Pons (tissue), 1 donor: ENCODE measurements around the gene ANO9.
"Not testable (repeated sequence)": the region's sequence is repeated elsewhere in the genome, so short reads cannot be mapped to it uniquely, and the experiment has no call there.

Experiments used
- DNase-seq: peaks from one replicate; pipeline ENCODE4 v3.0.0-alpha.2; 2016; ENCODE audit warnings: low spot score

Gene ANO9

DNA sequence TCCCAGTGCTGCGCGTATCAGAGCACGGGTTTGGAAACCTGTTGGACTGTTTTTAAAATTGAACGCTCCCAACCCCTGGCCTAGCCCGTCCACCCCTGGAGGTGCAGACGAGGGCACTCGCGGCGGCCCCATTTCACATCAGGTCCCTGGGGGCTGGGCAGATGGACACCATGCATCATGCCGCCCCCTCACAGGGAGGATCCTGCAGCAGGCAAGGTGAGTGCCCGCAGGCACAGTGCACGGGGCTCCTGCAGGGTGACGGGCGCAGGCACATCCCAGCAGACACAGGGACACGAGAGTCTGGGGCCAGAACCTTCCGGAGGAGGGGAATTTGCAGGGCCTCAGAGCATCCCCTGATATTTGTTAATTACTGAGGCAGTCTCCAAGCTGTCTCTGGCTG lies 7.3 kb downstream of the ANO9 start:
- DNase-seq = no peak

DNA sequence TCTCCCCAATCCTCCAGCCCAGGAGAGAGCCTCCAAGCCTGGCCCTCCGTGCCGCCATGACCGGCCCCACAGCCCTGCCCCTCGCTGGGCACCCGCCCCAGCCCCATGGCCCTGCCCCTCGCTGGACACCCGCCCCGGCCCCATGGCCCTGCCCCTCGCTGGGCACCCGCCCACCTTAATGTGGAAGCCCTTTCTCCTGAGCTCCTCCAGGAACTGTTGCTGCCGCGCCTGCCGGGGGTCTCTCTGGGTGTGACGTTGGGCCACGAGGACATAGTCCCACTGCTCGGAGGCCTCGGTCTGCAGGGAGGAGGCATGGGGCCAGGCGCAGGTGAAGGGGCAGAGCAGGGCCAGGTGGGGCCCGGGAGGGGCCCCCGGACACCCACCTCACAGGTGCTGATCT lies 8.2 kb downstream of the ANO9 start:
- DNase-seq = no peak

DNA sequence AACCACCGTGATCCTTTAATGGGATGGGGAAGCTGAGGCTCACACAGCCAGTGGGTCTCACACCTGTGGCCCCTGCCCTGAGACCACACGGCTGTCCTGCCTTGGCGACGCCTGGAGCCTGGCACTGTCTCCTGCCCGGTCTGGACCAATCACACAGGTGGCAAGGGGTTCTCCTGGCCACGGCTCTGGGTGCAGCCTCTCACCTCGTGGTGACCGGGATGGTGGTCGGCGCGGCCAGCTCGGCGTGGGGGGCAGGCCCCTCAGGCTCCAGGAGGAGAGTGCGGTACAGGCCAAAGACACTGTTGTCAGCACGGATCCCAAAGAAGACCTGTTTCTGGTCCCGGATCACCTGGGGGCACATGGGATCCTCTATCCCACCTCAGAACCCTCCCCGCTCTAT lies 8.7 kb downstream of the ANO9 start:
- no peak for DNase-seq

DNA sequence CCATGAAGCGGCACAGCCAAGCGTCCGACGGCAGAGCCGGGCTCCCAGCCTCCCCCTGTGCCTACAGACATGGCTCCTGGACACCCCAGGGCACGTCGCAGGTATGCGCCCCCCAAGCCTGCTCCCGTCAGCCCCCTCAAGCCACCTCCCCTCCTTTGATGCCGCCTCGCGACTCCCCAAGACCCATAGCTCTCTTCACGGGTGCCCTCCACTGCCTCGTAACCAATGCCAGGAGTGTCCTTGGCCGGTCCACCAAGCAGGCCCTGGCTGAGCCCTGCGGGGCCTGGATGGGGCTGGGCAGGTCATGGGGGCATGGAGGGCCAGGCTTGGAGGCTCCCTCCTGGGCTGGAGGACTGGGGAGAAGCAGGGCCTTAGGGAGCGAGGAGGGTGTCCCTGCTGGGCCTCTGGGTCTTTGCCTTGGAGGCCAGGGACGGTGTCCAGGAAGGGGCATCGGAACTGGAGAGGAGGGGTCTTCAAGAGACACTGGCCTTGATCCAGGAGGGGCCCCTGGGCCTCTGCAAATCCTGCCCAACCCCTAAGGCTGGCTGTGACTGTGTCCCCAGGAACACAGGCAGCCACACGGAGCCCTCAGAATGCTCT lies 9.2 kb downstream of the ANO9 start:
- DNase-seq = no peak

DNA sequence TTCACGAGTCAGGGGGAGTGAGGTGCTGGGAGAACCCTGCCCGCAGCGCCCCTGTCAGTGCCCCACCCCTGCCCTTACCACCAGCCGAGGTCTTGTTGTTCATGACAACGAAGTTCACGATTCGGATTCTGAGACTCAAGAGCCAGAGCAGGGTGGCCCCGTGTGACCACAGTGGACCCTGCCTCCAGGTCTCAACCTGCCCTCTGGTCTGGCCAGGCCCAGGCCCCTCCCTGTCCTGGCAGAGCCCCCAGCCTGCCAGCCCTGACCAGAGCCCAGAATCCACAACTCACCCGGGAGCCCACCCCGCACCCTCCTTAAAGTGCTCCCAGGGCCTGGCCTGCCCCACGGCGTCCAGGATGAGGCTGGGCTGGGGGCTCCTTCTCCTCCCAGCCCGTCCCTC lies 9.9 kb downstream of the ANO9 start:
- DNase-seq = no peak

DNA sequence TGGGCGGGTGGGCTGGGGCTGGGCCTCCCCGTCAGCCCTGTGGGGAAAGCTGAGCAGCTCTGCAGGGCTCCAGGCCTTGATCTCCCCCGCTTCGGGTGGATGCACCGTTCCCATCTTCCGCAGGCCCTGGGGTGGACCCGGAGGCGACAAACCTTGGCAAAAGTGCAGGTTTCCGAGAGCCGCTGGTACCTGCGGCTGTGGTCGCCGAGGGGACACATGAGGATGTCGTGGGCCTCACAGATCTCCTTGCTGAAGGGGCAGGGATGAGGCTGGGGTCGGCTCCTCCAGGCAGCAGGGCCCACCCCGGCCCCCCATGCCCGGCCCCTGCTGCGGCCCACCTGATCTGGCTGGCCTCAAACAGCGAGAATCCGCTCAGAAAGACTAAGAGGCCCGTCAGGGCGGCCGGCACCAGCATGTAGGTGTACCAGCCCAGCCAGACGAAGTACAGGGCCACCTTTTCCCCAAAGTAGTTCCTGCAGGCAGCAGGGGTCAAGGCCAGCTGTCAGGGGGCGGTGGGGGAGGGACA lies 11.8 kb downstream of the ANO9 start:
- no peak for DNase-seq

DNA sequence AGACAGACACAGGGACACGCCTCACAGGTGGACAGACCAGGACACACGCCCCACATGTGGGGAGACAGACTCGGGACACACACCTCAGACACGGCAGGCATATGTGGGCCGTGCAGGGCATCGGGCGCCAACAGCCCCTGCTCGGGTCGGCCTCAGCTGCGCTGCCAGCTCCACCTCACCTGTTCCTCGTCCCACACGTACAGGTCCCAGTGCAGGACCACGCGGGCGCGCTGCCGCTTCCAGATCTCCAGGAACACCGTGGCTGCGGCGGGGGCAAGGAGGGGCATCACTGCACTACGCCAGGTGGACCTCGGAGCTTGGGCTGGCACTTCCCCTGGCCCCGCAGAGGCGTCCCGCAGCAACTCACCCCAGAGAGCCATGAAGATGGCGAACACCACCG lies 12.4 kb downstream of the ANO9 start:
- DNase-seq = no peak

DNA sequence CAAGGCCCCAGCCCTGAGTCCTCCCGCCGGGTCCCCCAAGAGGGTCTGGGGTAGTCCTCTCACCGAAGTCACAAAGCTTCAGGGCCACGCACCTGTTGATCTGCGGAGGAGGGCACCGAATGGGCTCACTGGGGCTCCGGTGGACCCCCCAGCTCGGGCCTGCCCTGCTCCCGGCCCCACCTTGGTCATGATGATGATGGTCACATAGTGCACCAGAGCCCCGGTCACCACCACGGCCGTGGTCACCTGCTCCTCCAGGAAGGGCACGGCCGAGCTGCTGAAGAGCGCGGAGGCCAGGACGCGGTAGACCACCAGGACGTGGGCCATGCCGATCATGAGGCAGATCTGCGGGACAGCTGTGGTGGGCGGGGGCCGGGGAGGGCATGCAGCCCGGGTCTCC lies 13.5 kb downstream of the ANO9 start:
- no peak for DNase-seq

DNA sequence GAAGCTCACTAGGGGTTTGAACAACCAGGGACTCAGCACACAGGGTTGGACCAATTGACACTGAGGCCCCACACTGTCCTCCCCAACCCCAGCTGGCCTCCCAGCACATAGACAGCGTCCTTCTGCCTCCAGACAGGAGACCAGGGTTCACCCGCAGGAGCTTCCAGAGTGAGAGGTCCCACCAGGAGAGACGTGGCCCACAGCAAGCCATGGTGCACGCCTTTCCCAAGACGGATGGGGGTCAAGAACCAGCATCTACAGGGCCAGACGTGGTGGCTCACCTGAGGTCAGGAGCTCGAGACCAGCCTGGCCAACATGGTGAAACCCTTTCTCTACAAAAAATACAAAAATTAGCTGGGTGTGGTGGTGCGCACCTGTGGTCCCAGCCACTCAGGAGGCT lies 15.0 kb downstream of the ANO9 start:
- no peak for DNase-seq

DNA sequence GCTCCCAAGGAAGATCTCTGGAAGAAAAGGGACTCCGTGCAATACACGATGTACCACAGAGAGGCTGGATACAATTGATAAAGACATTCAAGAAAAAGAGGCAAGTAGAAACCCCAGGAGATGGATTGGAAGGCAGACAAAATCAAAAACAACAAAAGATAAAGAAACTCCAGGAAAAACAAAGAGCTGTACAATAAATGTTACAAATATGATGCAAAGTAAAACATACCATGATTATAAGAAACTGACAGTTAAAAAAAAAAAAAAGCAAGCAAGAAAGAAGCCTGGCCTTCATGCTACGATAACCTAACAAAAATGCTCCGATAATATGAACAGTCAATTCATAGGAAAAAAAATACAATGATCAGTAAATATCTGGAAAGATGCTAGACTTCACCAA lies 16.5 kb downstream of the ANO9 start:
- no peak for DNase-seq

DNA sequence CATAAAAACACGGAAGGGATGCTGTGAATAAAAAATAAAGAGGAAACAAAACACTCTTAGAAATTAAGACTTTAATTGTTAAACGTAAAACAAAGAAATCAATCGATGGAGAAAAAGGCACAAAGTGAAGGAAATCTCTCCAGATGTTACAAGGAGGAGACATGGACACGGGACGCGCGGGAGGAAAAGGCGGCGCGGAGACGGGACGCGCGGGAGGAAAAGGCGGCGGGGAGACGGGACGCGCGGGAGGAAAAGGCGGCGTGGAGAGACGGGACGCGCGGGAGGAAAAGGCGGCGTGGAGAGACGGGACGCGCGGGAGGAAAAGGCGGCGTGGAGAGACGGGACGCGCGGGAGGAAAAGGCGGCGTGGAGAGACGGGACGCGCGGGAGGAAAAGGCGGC lies 17.0 kb downstream of the ANO9 start:
- not testable (repeated sequence) for DNase-seq

DNA sequence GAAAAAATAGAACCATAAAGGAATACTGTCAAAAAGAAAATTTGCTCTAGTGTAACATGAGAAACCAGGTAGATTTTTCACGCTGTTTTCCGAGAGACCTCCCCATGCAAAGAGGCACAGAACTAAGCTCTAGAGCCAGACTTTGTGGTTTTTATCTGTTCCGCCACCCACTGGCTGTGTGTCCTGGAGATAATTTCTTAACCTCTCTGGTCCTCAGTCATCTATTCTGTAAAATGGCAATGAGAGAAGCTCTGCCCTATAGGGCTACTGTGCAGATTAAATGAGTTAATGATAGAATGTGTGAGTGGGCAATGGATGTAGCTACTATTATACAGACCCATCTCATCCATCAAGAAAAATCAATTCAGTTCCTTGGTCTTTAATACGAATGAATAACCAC lies 17.6 kb downstream of the ANO9 start:
- no peak for DNase-seq

DNA sequence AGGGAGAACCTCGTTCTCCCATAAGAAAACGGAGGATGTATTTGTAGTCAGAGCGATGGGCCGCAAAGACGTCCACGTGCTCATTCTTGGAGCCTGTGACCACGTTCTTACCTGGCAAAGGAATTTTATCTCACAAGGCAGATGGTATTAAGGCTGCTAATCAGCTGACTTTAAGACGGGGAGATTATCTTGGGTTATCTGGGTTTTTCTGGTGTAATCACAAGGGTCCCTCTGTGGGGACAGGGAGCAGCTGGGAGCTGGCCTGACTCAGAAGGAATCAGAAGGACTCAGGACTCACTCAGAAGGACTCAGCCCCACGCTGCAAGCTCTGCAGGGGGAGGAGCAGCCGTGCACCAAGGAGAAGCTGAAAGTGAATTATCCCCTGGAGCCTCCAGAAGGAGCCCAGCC lies 19.6 kb downstream of the ANO9 start:
- DNase-seq = no peak

DNA sequence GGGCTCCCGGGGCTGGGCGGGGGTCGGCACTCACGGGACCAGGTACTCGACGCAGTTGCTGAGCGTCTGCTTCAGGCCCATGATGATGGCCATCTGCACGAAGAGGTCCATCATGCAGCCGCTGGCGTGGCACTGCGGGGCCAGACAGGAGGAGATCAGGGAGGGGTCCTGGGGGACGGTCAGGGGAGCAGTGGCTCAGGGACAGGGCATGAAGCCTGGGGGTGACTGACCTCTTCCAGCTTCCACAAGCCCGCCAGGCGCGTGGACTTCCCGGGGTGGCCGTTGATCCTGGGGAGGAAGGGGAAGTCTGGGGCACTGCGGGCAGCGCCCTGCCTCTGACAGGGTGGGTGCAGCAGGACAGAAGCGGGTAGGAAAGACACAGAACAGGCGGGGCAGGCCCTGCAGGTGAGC lies 20.9 kb downstream of the ANO9 start:
- no peak for DNase-seq

DNA sequence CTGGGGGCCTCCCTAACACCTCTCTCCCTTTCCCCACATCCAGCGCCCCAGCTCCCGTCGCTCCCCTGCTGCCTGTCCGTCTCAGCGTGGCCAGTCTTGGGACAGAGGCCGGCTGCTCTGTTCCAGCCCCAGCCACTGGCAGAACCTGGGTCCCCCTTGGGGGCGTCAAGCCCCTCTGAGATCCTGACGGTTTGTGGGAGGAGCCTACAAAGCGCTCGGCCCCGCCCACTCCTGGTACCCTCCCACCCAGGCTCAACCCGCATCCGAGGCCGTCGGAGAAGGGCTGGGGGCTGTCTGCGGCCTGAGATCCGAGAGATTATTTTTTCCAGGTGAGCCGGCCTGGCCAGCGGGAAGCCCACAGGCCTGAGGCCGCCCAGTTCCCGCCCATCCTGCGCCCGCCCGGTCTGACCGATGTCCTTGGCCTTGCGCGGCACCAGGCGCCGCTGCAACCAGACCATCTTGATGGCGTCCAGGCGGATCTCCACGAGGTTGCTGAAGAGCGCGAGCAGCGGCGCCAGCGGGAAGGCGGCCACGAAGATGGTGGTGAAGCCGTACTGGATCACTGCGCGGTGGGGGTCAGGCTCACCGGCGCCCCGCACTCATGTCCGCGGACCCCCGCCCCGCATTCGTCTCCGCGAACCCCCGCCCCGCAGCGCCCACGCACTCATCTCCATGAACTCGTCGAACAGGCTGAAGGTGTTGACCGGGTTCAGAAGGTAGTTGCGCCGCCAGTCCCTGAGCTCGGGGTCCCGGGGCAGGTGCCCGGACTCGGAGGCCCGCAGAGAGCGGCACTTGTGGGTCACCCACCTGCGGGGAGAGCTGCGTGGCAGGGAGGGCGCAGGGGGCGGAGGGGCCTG lies 21.5 kb downstream of the ANO9 start:
- no peak for DNase-seq

DNA sequence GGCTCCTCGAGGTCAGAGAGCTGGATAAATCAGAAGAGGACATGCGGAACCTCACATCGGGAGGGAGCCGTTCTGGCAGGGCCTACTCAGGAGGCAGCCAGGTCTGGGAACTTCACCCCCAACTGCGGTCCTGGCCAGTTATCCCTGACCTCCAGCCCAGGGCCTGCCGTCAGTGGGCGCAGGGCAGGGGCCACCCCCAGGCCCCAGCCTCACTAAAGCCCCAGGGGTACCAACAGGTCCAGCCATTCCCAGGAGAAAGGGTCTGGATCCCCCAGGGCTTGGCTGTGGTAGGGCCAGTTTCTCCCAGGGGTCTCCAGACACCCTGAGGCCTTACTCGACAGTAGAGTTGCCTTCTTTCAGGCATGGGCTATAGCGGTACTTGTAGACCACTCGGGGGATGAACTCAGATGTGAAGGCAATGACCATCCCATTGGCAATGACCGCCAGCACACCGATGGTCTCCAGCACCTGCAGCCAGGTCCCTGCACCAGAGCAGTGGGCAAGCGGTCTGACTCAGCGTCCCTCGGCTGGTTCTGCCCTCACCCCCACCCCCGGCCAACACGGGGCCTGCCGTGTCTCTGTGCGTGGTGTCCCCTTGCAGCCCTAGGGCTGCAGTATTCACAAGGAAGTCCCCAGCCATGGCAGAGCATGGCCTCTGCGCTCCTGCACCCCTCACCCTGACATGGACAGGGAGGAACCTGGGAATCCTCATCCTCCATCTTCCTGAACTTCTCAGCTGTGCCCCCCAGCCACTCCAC lies 22.4 kb downstream of the ANO9 start:
- no peak for DNase-seq

DNA sequence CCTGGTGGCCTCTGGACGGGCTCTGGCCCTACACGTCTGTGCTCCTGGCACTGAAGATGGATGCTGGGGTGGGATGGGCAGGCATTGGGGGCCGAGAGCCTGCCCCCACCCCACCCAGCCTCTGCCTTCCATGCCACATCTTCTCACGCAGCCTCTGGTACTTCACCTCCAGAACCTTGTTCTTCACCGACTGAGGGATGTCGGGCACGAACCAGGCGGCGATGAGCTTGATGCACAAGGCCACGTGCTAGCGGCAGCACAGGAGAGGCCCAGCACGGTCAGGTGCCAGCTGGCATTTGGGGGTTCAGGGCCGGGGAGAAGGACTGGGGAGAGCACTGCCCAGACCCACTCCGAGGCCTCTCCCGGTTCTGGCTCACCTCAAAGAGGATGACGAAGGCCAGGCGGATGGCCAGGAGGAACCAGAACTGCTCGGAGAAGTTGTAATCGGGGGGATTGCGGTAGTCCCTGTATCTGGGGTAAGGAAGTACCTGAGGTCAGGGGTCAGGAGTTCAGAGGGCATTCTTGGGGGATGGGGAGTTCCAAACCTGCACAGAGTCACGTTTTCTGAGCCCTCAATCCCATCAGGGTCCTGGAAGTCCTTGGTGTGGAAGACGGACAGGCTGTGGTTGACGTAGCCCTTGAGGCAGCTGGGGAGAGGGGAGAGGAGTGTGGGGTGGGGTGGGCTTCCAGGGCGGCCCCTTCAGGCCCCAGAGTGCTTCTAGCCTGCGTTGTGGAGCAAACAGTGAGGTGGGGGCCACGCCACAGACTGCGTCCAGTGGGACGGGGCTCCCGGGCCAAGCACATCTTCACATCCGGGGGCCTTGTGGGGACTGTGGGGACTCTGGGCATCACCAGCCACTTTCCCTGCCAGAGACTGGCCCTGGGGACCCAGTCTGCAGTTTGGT lies 23.2 kb downstream of the ANO9 start:
- no peak for DNase-seq

DNA sequence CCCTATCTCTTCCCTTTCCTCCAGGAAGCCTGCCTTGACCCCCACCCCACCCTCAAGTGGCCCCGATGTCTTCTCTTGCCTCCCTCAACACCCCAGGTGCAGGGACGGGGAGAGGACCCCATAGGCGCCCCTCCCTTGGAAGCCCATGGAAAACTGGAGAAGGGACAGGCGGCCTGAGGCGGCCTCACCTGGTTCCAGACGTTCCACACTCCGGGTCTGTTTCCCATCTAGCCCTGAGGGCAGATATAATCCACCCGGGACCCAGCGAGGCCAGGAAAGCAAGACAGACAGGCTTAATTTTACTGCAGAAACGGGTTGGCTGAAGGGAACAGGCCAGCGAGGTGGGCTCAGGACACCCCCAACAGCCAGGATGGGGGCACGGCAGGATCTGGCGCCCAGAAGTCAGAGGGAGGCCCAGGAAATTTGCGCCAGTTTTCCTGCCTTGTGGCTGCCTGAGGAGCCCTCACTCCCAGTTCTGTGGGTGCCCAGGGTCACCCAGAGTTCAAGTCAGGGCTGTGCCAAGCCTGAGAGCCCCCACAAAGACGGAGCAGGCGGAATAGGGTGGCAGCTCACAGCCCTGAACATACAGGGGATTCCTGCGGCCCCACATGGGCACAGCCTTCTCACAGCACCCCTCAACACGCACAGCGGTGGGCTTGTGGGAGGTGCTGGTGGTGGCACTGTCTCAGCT lies 24.0 kb downstream of the ANO9 start:
- no peak for DNase-seq

DNA sequence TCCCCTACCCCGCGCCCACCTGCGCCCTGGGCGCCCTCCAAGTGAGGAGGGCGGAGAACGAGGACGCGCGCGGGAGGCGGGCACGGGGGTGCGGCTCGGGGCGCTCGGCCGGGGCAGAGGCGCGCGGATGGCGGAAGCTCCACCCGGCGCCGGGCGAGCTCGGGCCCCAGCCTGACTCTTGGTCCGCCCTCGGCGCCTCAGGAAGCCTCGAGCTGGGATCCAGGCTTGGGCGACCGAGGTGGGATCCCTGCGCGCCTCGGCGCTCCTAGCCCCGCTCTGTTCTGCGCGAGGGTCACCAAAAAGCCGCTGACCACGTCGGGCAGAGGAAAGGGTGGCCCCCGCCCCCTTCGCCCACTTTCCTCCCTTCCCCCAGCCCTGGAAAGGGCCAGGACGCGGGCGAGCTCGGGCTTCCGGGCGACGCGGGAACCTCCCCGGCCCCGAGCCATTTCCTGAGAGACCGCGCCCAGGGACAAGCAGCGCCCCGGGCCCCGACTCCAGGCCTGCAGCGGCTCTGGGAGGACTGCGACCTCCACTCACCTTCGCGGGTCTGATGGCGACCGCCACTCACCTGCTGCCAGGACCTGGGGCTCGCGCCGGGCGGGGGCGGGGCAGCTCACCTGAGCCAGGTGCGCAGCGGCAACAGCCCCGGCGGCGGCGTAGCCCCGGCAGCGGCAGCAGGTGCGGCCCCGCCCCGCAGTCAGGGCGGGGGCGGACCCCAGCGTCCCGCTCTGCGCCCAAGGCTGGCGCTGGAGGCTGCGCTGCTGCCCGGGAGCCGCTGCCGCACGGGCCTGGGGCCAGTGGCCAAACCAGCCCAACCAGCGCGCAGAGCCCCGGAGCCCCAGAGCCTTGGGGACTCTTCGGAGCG lies 24.8 kb downstream of the ANO9 start:
- DNase-seq = no peak

DNA sequence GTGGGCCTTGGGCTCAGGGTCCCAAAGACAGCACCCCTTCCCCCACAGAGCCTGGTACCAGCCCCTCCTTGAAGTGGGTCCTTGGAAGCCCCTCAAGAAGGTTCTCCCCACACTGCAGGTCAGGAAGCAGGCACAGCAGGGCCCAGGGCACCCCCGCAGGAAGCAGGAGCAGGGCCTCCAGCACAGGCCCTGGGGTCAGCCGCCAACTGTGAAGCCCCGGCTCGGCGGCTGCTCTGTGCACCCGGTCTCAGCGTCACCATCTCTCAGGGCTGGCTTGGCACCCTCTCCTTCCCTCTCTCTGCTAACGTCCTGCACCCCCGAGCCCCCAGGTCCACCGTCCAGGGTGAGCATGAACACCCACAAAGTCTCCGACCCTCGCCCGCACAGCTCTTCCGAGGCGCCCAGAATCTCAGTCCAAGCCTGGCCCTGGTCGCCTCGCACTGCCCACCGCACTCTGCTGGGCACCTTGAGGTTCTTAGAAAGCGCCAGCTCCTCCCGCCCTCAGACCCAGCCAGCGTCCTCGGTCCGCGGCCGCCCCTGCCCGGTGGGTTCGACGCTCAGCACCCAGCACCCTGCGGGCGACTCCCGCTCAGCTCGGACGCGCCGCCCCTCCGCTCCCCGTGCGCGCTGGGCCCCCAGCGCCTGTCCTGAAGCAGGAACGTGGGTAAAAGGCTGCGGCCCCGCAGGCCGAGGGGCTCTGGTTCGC lies 25.6 kb downstream of the ANO9 start:
- DNase-seq = no peak
